Iris pigment epithelial cell (primary cell): ENCODE measurements around the gene WDR3.

ENCODE experiments used
- DNase-seq: peaks from one replicate; pipeline ENCODE4 v3.0.0-alpha.2; 2011; ENCODE audit warnings: low read depth

WDR3 gene

GRCh38 chr1:117952386-117952785 lies 22.8 kb downstream of the WDR3 start:
- no peak for DNase-seq

DNA sequence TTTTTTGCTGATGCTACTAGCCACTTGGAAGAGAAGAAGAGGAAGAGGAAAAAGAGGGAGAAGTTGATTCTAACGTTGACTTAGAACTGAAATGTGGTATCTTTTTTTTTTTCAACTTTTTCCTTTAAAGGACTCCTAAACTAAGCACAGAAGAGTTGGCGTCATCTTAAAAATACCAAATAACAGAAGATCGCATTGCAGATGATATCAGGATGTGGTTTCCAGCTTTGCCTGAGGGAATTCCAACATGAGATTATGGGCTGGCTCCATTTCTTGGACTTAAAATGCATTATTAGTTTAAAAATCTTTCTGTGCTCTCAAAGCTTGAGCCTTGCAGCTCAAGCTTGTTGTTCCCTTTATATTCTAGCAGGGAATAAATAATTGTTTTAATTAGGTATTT lies 29.8 kb downstream of the WDR3 start:
- DNase-seq, result peak; percentile 44

- DNase-seq, result peak; percentile 47
These were observed 34.9 kb downstream of the WDR3 start for GRCh38 chr1:117964290-117965038.

GRCh38 chr1:117967477-117967876 lies 37.9 kb downstream of the WDR3 start:
- peak; percentile 77 for DNase-seq

- DNase-seq, result peak; percentile 62
These were observed 38.3 kb downstream of the WDR3 start for GRCh38 chr1:117967881-117968280.

- no peak for DNase-seq
These were observed 40.7 kb downstream of the WDR3 start for GRCh38 chr1:117970252-117970651.

- no peak for DNase-seq
These were observed 42.2 kb downstream of the WDR3 start for GRCh38 chr1:117971777-117972176.

DNA sequence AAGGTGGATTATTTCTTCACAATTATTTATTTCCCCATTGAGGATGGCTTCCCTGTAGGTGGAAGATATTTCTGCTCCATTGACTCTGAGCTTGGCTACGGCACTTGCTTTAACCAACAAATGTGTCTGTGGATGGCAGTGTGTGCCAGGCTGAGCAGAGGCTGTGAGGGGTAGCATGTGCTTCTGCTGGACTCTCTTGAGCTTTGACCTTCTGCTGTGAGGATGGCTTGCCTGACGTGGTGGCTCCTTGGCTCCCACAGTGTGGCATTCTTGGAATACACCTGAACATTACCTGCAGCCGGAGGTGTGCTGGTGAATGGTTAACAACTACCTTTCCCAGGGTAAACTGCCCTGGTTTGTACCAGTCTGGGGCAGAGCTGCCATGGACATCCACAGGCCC lies 46.8 kb downstream of the WDR3 start:
- no peak for DNase-seq

- DNase-seq, result no peak
These were observed 52.1 kb downstream of the WDR3 start for GRCh38 chr1:117981455-117982192.

DNA sequence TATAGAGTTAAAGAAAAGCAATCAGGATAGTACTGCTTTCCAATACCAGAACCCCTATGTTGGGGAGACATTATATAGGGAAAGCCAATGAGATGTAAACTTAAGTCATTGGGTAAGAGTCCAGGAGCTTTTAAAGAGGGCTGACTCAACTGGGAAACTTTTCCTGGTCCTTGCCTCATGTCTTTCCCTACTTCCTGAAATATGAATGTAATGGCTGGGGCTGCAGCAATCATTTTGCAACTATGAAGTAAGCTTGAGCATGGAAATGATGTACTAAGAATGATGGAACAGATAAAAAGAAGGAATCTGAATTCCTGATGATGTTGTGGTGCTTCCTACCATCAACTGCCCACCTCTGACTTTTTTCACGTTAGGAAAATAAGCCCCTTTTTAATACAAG lies 55.7 kb downstream of the WDR3 start:
- DNase-seq, result no peak

GRCh38 chr1:117985973-117986372 lies 56.4 kb downstream of the WDR3 start:
- DNase-seq, result no peak

DNA sequence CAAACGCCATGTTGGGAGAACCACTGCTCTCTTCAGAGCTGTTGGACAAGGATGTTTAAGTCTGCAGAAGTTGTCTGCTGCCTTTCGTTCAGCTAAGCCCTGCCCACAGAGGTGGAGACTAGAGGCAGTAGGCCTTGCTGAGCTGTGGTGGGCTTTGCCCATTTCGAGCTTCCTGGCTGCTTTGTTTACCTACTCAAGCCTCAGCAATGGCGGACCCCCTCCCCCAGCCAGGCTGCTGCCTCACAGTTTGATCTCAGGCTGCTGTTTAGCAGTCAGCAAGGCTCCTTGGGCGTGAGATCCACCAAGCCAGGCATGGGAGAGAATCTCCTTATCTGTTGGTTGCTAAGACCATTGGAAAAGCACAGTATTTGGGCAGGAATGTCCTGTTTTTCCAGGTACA lies 74.8 kb downstream of the WDR3 start:
- no peak for DNase-seq

DNA sequence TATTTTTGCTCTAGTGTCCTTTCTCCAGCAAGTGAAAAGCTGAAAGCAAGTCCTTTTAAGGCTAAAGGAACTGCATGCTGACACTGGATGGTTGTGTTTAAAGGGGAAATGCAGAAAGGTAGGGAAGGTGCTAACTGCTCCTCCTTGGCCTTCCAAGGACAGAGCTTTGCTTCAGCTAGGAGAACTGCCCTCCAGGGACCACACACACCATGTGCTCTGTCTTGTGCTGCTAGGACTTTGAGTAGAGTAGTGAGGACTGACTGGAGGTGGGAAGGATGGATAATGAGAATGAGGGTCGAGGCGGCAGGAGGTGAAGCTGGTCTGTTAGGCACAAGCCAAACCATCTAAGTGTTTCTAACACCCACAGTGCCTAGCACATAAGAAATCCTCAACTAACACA lies 77.9 kb downstream of the WDR3 start:
- DNase-seq, result no peak

DNA sequence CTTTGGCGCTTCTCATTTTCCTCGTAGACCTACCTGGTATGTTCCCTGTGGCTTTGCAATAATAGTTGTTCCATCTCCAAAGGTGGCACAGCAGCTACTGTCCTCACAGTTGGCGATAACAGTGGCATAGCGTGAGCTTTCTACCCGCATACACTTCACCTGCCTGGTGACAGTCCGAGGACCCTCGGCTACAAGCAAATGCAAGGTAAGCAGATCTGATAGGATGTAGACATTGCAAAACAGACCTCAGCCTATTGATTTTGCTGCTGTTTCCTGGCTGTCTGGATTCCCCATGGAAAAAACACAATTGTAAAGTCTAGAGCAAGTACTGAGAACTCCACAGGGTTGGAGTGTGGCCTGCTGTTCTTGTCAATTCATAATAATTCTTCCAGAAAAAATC lies 78.5 kb downstream of the WDR3 start:
- no peak for DNase-seq

- no peak for DNase-seq
These were observed 83.1 kb downstream of the WDR3 start for GRCh38 chr1:118012515-118013124.

DNA sequence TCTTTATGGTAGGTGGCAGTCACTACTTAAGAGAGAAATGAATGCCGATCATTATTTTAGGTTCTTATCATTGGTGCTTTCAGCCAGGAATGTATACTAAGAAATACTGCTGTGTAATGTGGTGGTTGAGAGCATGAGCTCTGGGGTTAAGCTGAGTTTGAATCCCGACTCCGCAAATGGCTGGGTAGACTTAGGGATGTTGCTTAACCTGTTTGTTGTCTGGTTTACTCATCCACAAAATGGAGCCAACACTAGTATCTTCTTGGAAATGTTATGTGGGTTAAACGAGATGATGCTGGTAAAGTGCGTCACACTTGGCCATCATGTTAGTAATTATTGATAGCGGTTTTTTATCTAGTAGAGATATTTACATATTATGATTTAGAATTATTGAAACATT lies 83.8 kb downstream of the WDR3 start:
- no peak for DNase-seq

GRCh38 chr1:118013938-118014337 lies 84.4 kb downstream of the WDR3 start:
- DNase-seq, result no peak
